GM23338 (cell line): ENCODE measurements around the gene ZNF185. TPM values are rescaled to one million over a fixed set of nuclear protein-coding genes. Genes with fewer than 3 reads are reported as not detected.

Source experiments
- ATAC-seq: fragments of 200-7000 bp; cut with Tn5 transposase; 3 replicates; pipeline ENCODE4 v1.9.1; 2020
- DNase-seq: peaks from one replicate; pipeline ENCODE4 v3.0.0-alpha.2; 2015; ENCODE audit warnings: low spot score
- H2AFZ ChIP-seq: fragments of 200-600 bp; sonication (generic); 2 replicates; pipeline ENCODE4 v1.8.0; 2016; ENCODE audit warnings: antibody characterized with exemption, mild to moderate bottlenecking, moderate library complexity
- H3F3A ChIP-seq: fragments of 200-600 bp; sonication (generic); replicated peaks from 2 replicates; pipeline ENCODE4 v1.8.0; 2017; ENCODE audit warnings: antibody characterized with exemption, mixed run types, low read depth
- H3K27ac ChIP-seq: fragments of 200-600 bp; sonication (generic); 2 replicates; pipeline ENCODE4 v1.6.1; 2016; ENCODE audit warnings: low read depth
- H3K27me3 ChIP-seq: fragments of 200-600 bp; sonication (generic); 2 replicates; pipeline ENCODE4 v1.8.0; 2016; ENCODE audit warnings: mild to moderate bottlenecking, mixed run types, moderate library complexity; ENCODE audit not compliant: insufficient read depth
- H3K36me3 ChIP-seq: fragments of 200-600 bp; sonication (generic); 2 replicates; pipeline ENCODE4 v1.8.0; 2016; ENCODE audit warnings: mild to moderate bottlenecking; ENCODE audit not compliant: insufficient read depth
- H3K4me1 ChIP-seq: fragments of 200-600 bp; sonication (generic); 2 replicates; pipeline ENCODE4 v1.8.0; 2016; ENCODE audit warnings: mild to moderate bottlenecking, moderate library complexity; ENCODE audit not compliant: insufficient read depth
- H3K4me2 ChIP-seq: fragments of 200-600 bp; sonication (generic); 2 replicates; pipeline ENCODE4 v1.7.1; 2017; ENCODE audit warnings: mixed run types
- H3K4me3 ChIP-seq: fragments of 200-600 bp; sonication (generic); 2 replicates; pipeline ENCODE4 v1.6.1; 2016; ENCODE audit warnings: mixed run types
- H3K79me2 ChIP-seq: fragments of 200-600 bp; sonication (generic); replicated peaks from 2 replicates; pipeline ENCODE4 v1.8.0; 2017; ENCODE audit warnings: mild to moderate bottlenecking; ENCODE audit not compliant: insufficient read depth
- H3K9me2 ChIP-seq: fragments of 200-600 bp; sonication (generic); 2 replicates; pipeline ENCODE4 v1.8.0; 2017; ENCODE audit not compliant: insufficient read depth
- H4K20me1 ChIP-seq: fragments of 200-600 bp; sonication (generic); replicated peaks from 2 replicates; pipeline ENCODE4 v1.8.0; 2017; ENCODE audit warnings: mild to moderate bottlenecking; ENCODE audit not compliant: insufficient read depth
- H3K27ac Mint-ChIP-seq: 2 replicates; pipeline ENCODE4 v1.8.0; 2020; ENCODE audit warnings: inconsistent platforms, mild to moderate bottlenecking, moderate library complexity, mixed read lengths
- H3K27me3 Mint-ChIP-seq: 3 replicates; pipeline ENCODE4 v1.8.0; 2022; ENCODE audit warnings: low read depth, mild to moderate bottlenecking, moderate library complexity, mixed read lengths, inconsistent platforms; ENCODE audit not compliant: insufficient read depth, poor library complexity
- H3K36me3 Mint-ChIP-seq: 3 replicates; pipeline ENCODE4 v1.8.0; 2021; ENCODE audit warnings: low read depth, mild to moderate bottlenecking, inconsistent platforms, moderate library complexity, mixed read lengths
- H3K4me1 Mint-ChIP-seq: 3 replicates; pipeline ENCODE4 v1.8.0; 2020; ENCODE audit warnings: mild to moderate bottlenecking, inconsistent platforms, mixed read lengths
- H3K4me3 Mint-ChIP-seq: 3 replicates; pipeline ENCODE4 v1.8.0; 2021; ENCODE audit warnings: moderate library complexity, mild to moderate bottlenecking, inconsistent platforms, mixed read lengths
- H3K9me3 Mint-ChIP-seq: 3 replicates; pipeline ENCODE4 v1.8.0; 2020; ENCODE audit warnings: moderate library complexity, mild to moderate bottlenecking, inconsistent platforms, mixed read lengths
- CREB1 ChIP-seq: fragments of 250-450 bp; sonication (Bioruptor Pico); IDR thresholded peaks from 2 replicates; pipeline ENCODE4 v1.5.0; 2020; ENCODE audit warnings: low read depth, mild to moderate bottlenecking, moderate library complexity
- EZH2 ChIP-seq: fragments of 200-600 bp; sonication (generic); IDR thresholded peaks from one replicate; pipeline ENCODE4 v1.8.0; 2017; ENCODE audit warnings: antibody characterized with exemption, mild to moderate bottlenecking, low read depth; ENCODE audit not compliant: unreplicated experiment
- EZH2phosphoT487 ChIP-seq: fragments of 200-600 bp; sonication (generic); IDR thresholded peaks from one replicate; pipeline ENCODE4 v1.8.1; 2018; ENCODE audit warnings: antibody characterized with exemption; ENCODE audit not compliant: unreplicated experiment
- JUNB ChIP-seq: IDR thresholded peaks from one replicate; pipeline ENCODE4 v1.6.1; 2016; ENCODE audit warnings: antibody characterized with exemption; ENCODE audit not compliant: unreplicated experiment
- POLR2AphosphoS5 ChIP-seq: IDR thresholded peaks from 2 replicates; pipeline ENCODE4 v1.6.1; 2016; ENCODE audit warnings: antibody characterized with exemption, low read depth
- STAT1 ChIP-seq: IDR thresholded peaks from one replicate; pipeline ENCODE4 v1.6.1; 2016; ENCODE audit warnings: antibody characterized with exemption; ENCODE audit not compliant: unreplicated experiment
- ZNF331 ChIP-seq: fragments of 250-450 bp; sonication (Bioruptor Pico); IDR thresholded peaks from 2 replicates; pipeline ENCODE4 v1.5.0; 2020; ENCODE audit warnings: low read depth, mild to moderate bottlenecking, moderate library complexity
- polyA plus RNA-seq: library from polyadenylated mRNA; unstranded; fragments of >200 nt; fragmentation: Nextera tagmentation; extraction: Ambion mirVana; gene quantifications from 2 replicates; pipeline ENCODE4 v1.2.1, GENCODE V29; 2016
- total RNA-seq: library from RNA; depleted of rRNA; stranded (reverse); fragments of >200 nt; shearing (Covaris generic); gene quantifications from 2 replicates; pipeline ENCODE4 v1.2.3, GENCODE V29; 2014
- TF ChIP-seq, protein P1 (sequence below): IDR thresholded peaks from one replicate; pipeline ENCODE4 v1.6.1; 2018; ENCODE audit warnings: antibody characterized with exemption; ENCODE audit not compliant: unreplicated experiment
- TF ChIP-seq, protein P2 (sequence below), 2 experiments: fragments of 200-600 bp in 1 of 2; sonication (generic) in 1 of 2; conservative IDR thresholded peaks; 2 replicates each; pipeline versions ENCODE4 v1.5.1 to v1.6.1; 2016 to 2017; ENCODE audit warnings: antibody characterized with exemption in 2 of 2, low read depth in 2 of 2, mild to moderate bottlenecking in 2 of 2, moderate library complexity in 1 of 2

ZNF185 gene
- total and polyA plus RNA-seq, 2 experiments from 2014 or later, result 2.9 to 7.8 TPM

- no peak for TF ChIP-seq ZNF331
- no peak for TF ChIP-seq EZH2
- no peak for TF ChIP-seq STAT1
- TF ChIP-seq, protein P1, sequence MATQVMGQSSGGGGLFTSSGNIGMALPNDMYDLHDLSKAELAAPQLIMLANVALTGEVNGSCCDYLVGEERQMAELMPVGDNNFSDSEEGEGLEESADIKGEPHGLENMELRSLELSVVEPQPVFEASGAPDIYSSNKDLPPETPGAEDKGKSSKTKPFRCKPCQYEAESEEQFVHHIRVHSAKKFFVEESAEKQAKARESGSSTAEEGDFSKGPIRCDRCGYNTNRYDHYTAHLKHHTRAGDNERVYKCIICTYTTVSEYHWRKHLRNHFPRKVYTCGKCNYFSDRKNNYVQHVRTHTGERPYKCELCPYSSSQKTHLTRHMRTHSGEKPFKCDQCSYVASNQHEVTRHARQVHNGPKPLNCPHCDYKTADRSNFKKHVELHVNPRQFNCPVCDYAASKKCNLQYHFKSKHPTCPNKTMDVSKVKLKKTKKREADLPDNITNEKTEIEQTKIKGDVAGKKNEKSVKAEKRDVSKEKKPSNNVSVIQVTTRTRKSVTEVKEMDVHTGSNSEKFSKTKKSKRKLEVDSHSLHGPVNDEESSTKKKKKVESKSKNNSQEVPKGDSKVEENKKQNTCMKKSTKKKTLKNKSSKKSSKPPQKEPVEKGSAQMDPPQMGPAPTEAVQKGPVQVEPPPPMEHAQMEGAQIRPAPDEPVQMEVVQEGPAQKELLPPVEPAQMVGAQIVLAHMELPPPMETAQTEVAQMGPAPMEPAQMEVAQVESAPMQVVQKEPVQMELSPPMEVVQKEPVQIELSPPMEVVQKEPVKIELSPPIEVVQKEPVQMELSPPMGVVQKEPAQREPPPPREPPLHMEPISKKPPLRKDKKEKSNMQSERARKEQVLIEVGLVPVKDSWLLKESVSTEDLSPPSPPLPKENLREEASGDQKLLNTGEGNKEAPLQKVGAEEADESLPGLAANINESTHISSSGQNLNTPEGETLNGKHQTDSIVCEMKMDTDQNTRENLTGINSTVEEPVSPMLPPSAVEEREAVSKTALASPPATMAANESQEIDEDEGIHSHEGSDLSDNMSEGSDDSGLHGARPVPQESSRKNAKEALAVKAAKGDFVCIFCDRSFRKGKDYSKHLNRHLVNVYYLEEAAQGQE, result no peak
- TF ChIP-seq CREB1 (CRISPR knock-in tag), result no peak
- TF ChIP-seq POLR2AphosphoS5, result no peak
- TF ChIP-seq, protein P2, sequence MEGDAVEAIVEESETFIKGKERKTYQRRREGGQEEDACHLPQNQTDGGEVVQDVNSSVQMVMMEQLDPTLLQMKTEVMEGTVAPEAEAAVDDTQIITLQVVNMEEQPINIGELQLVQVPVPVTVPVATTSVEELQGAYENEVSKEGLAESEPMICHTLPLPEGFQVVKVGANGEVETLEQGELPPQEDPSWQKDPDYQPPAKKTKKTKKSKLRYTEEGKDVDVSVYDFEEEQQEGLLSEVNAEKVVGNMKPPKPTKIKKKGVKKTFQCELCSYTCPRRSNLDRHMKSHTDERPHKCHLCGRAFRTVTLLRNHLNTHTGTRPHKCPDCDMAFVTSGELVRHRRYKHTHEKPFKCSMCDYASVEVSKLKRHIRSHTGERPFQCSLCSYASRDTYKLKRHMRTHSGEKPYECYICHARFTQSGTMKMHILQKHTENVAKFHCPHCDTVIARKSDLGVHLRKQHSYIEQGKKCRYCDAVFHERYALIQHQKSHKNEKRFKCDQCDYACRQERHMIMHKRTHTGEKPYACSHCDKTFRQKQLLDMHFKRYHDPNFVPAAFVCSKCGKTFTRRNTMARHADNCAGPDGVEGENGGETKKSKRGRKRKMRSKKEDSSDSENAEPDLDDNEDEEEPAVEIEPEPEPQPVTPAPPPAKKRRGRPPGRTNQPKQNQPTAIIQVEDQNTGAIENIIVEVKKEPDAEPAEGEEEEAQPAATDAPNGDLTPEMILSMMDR (conservative IDR thresholded peaks at IDR 0.05; ENCODE audit: low read depth in 2 of 2), result no peak
- no peak for TF ChIP-seq JUNB
Measured at GRCh38 chrX:152899111-152899873, 1.4 kb downstream of the ZNF185 start (continued).

DNA sequence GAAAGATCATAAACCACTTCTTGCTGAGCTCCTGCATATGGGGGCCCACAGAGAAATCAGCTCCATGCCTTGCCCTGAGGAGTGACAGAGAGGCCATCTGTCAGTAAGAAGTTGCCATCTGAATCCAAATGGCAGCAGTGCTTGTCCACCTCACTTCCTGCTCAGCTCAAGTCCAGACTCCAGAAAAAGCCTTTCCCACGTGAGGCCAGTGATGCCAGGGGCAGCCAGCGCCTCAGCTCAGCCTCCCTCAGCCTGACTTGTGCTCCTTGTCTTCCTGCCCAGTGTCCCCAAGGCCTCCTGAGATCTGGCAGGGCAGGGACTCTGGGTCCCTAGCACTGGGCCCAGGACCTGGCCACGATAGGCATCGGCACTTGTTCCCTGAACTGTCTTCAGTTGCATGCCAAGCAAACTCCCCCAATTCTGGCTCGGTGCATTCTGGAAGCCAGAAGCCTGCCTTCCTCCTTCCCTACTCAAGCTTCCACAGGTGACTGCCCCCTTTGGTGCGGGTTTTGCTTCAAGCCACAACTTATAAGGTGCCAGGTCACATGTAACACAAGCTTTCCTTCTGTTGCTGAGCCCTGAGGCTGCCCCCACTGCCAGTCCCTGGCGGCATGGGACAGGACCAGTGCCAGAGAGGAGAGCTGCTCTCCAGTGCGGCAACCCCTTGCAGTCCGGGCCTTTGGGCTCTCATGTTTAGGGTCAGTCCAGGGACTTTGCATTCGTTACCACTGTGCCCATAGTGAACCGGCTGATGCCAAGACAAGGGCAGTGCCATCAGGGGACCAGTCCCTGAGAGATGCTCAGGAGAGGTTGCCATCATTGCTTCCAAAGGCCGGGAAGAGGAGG is 2.2 kb downstream of the ZNF185 start:
- Mint-ChIP-seq H3K9me3 (no peaks in the 10 kb centered on the region), H3K36me3 (no peaks in the 10 kb centered on the region; the same call in 2 of the 3 replicates), H3K27ac (no peak overlapping the region), H3K27me3 (peaks cover 3% of the 10 kb centered on the region), H3K4me1 (peaks cover 29% of the 10 kb centered on the region), H3K4me3 (no peak overlapping the region)
- no peaks in the 10 kb centered on the region for H3F3A ChIP-seq
- H2AFZ ChIP-seq, result no peak overlapping the region
- no peak for ATAC-seq
- no peak for DNase-seq
- no peaks in the 10 kb centered on the region for H4K20me1 ChIP-seq
- no peaks in the 10 kb centered on the region for H3K9me2 ChIP-seq
- H3K4me1 ChIP-seq, result peaks cover 8% of the 10 kb centered on the region; the same call in 1 of the 2 replicates
- H3K27ac ChIP-seq, result no peak overlapping the region
- H3K4me3 ChIP-seq, result no peak overlapping the region
- no peaks in the 10 kb centered on the region for H3K27me3 ChIP-seq
- H3K79me2 ChIP-seq, result no peaks in the 10 kb centered on the region
- H3K36me3 ChIP-seq, result no peaks in the 10 kb centered on the region
- H3K4me2 ChIP-seq, result no peak overlapping the region
- TF ChIP-seq POLR2AphosphoS5, result no peak
- TF ChIP-seq JUNB, result no peak
- TF ChIP-seq, protein P1, result no peak
- TF ChIP-seq EZH2, result no peak
- no peak for TF ChIP-seq EZH2phosphoT487
- TF ChIP-seq ZNF331, result no peak
